HCT116 (cell line): ENCODE data around the gene BTBD10. TPM values are rescaled to one million over a fixed set of nuclear protein-coding genes. Genes with fewer than 3 reads are reported as not detected.

Experiments used
- ATAC-seq: fragments of 200-7000 bp; cut with Tn5 transposase; 2 replicates; pipeline ENCODE4 v1.9.1; 2020; ENCODE audit warnings: mild to moderate bottlenecking, moderate library complexity
- BruUV-seq: library from RNA; stranded (reverse); fragments of 400-500 nt; replicated peaks from 2 replicates; lab custom pipeline; 2021; lab: Mats Ljungman, UMichigan
- CTCF ChIA-PET: fragments of 300-600 bp; sonication (Branson Sonifier 250); formaldehyde crosslinking; loops from one replicate; lab custom pipeline; 2021; ENCODE audit warnings: antibody characterized with exemption; lab: Charles Lee
- POLR2A ChIA-PET: fragments of 300-600, 350-600 bp; sonication (Branson Sonifier 250); formaldehyde crosslinking; loops from one replicate; lab custom pipeline; 2021; ENCODE audit warnings: antibody characterized with exemption; lab: Charles Lee
- RAD21 ChIA-PET, 2 experiments: fragments of 300-600 bp; sonication (Branson Sonifier 250); formaldehyde crosslinking; loops; one replicate each; lab custom pipeline; 2023; ENCODE audit warnings: low total read pairs in 2 of 2; ENCODE audit not compliant: uncharacterized antibody in 2 of 2, unreplicated experiment in 2 of 2, low non-redundant PET in 1 of 2; lab: Charles Lee
- DNase-seq: peaks from one replicate; pipeline ENCODE4 v3.0.0-alpha.2; 2010; ENCODE audit warnings: low read depth, low spot score
- H2AFZ ChIP-seq: fragments of 200-600 bp; shearing (Covaris generic), sonication (generic); 2 replicates; pipeline ENCODE4 v1.6.1; 2017; ENCODE audit warnings: low read depth, mixed run types, mixed read lengths, antibody characterized with exemption, low read length; ENCODE audit not compliant: poor library complexity, severe bottlenecking
- H3K27ac ChIP-seq: 2 replicates; pipeline ENCODE4 v1.5.1; 2012; ENCODE audit warnings: low read depth, low read length
- H3K27me3 ChIP-seq: fragments of 200-600 bp; sonication (generic); 2 replicates; pipeline ENCODE4 v1.6.1; 2016; ENCODE audit warnings: mixed run types, low read length, mixed read lengths; ENCODE audit not compliant: insufficient read depth
- H3K36me3 ChIP-seq, 2 experiments: fragments of 200-500 bp in 1 of 2; fragments of 200-600 bp in 1 of 2; sonication (Bioruptor generic) in 1 of 2; sonication (generic) in 1 of 2; 2 replicates each; pipeline versions ENCODE4 v1.5.1 to v1.6.1; 2014 to 2016; ENCODE audit warnings: low read length in 2 of 2, inconsistent platforms in 1 of 2, mixed read lengths in 1 of 2, mixed run types in 1 of 2; ENCODE audit not compliant: insufficient read depth in 2 of 2, control insufficient read depth in 1 of 2
- H3K4me1 ChIP-seq, 2 experiments: fragments of 200-600 bp in 1 of 2; sonication (generic) in 1 of 2; 2 replicates each; pipeline versions ENCODE4 v1.5.1 to v1.6.1; 2012 to 2017; ENCODE audit warnings: low read length in 2 of 2, inconsistent platforms in 1 of 2, mild to moderate bottlenecking in 1 of 2, mixed read lengths in 1 of 2, mixed run types in 1 of 2, moderate library complexity in 1 of 2; ENCODE audit not compliant: insufficient read depth in 2 of 2, control insufficient read depth in 1 of 2
- H3K4me2 ChIP-seq: fragments of 200-600 bp; sonication (generic); 2 replicates; pipeline ENCODE4 v1.6.1; 2017; ENCODE audit warnings: mixed run types, low read length, mixed read lengths
- H3K4me3 ChIP-seq, 2 experiments: fragments of 200-600 bp in 1 of 2; sonication (generic) in 1 of 2; replicated peaks in 1 of 2; 2 replicates each; pipeline ENCODE4 v1.5.1; 2011 to 2016; ENCODE audit warnings: low read length in 2 of 2, control low read depth in 1 of 2, low read depth in 1 of 2, mild to moderate bottlenecking in 1 of 2, mixed read lengths in 1 of 2, mixed run types in 1 of 2
- H3K79me2 ChIP-seq: fragments of 200-600 bp; sonication (generic); 2 replicates; pipeline ENCODE4 v1.6.1; 2017; ENCODE audit warnings: mild to moderate bottlenecking, mixed run types, low read length, moderate library complexity, mixed read lengths; ENCODE audit not compliant: insufficient read depth
- H3K9ac ChIP-seq: fragments of 200-600 bp; sonication (generic); 2 replicates; pipeline ENCODE4 v1.6.1; 2016; ENCODE audit warnings: low read length, mixed read lengths
- H3K9me2 ChIP-seq: fragments of 200-600 bp; sonication (generic), shearing (Covaris generic); 2 replicates; pipeline ENCODE4 v1.6.1; 2017; ENCODE audit warnings: mixed run types, mild to moderate bottlenecking, moderate library complexity; ENCODE audit not compliant: insufficient read depth
- H3K9me3 ChIP-seq, 2 experiments: fragments of 200-500 bp in 1 of 2; fragments of 200-600 bp in 1 of 2; sonication (Bioruptor generic) in 1 of 2; sonication (generic) in 1 of 2; 2 replicates each; pipeline ENCODE4 v1.6.1; 2014 to 2017; ENCODE audit warnings: low read length in 2 of 2, mixed read lengths in 2 of 2, inconsistent platforms in 1 of 2, low read depth in 1 of 2, mild to moderate bottlenecking in 1 of 2, mixed run types in 1 of 2, moderate library complexity in 1 of 2; ENCODE audit not compliant: control insufficient read depth in 1 of 2, insufficient read depth in 1 of 2
- H4K20me1 ChIP-seq: fragments of 200-600 bp; sonication (generic), shearing (Covaris generic); 2 replicates; pipeline ENCODE4 v1.6.1; 2017; ENCODE audit warnings: mixed run types, mild to moderate bottlenecking, moderate library complexity; ENCODE audit not compliant: insufficient read depth
- CBX3 ChIP-seq: IDR thresholded peaks from 2 replicates; pipeline ENCODE4 v1.6.1; 2012; ENCODE audit warnings: low read depth
- EGR1 ChIP-seq: IDR thresholded peaks from 2 replicates; pipeline ENCODE4 v1.6.1; 2012; ENCODE audit warnings: low read depth
- ELF1 ChIP-seq: IDR thresholded peaks from 2 replicates; pipeline ENCODE4 v1.6.1; 2012; ENCODE audit warnings: low read depth, borderline replicate concordance
- EZH2 ChIP-seq: fragments of 200-600 bp; sonication (generic); IDR thresholded peaks from 2 replicates; pipeline ENCODE4 v1.6.1; 2017; ENCODE audit warnings: antibody characterized with exemption, mixed run types
- FOSL1 ChIP-seq: IDR thresholded peaks from 2 replicates; pipeline ENCODE4 v1.6.1; 2012; ENCODE audit warnings: low read depth
- JUND ChIP-seq: IDR thresholded peaks from 2 replicates; pipeline ENCODE4 v1.6.1; 2012
- POLR2AphosphoS5 ChIP-seq: IDR thresholded peaks from 2 replicates; pipeline ENCODE4 v1.6.1; 2011; ENCODE audit warnings: mild to moderate bottlenecking, low read depth, low read length, moderate library complexity
- SIN3A ChIP-seq: IDR thresholded peaks from 2 replicates; pipeline ENCODE4 v1.6.1; 2012; ENCODE audit warnings: low read depth
- SRF ChIP-seq: IDR thresholded peaks from 2 replicates; pipeline ENCODE4 v1.6.1; 2012; ENCODE audit warnings: low read depth
- TCF7L2 ChIP-seq: IDR thresholded peaks from 2 replicates; pipeline ENCODE4 v1.7.0; 2011; ENCODE audit warnings: borderline replicate concordance, inconsistent platforms; ENCODE audit not compliant: insufficient read depth, insufficient read length; ENCODE audit errors: extremely low read depth
- YY1 ChIP-seq: IDR thresholded peaks from 2 replicates; pipeline ENCODE4 v1.6.1; 2011; ENCODE audit warnings: low read length, low read depth, moderate library complexity, mild to moderate bottlenecking; ENCODE audit not compliant: insufficient replicate concordance; ENCODE audit errors: extremely low read depth
- ZNF274 ChIP-seq: fragments of 200-500 bp; sonication (Bioruptor generic); IDR thresholded peaks from 2 replicates; pipeline ENCODE4 v1.6.1; 2014; ENCODE audit warnings: mild to moderate bottlenecking, low read depth, low read length, inconsistent platforms
- intact Hi-C: fragments of 100-400 bp; cut with micrococcal nuclease; formaldehyde crosslinking; loops from 2 replicates; pipeline ENCODE4 v1.10.0; 2022
- total RNA-seq: library from RNA; stranded (reverse); gene quantifications from one replicate; pipeline ENCODE4 v1.2.1, GENCODE V29; 2021; ENCODE audit not compliant: unreplicated experiment
- TF ChIP-seq, protein P1 (sequence below): IDR thresholded peaks from 2 replicates; pipeline ENCODE4 v1.6.1; 2012
- TF ChIP-seq, protein P2 (sequence below): IDR thresholded peaks from 2 replicates; pipeline ENCODE4 v1.6.1; 2012

BTBD10 gene
- total RNA-seq, 1 experiment from 2014 or later, result 17.0 TPM

DNA sequence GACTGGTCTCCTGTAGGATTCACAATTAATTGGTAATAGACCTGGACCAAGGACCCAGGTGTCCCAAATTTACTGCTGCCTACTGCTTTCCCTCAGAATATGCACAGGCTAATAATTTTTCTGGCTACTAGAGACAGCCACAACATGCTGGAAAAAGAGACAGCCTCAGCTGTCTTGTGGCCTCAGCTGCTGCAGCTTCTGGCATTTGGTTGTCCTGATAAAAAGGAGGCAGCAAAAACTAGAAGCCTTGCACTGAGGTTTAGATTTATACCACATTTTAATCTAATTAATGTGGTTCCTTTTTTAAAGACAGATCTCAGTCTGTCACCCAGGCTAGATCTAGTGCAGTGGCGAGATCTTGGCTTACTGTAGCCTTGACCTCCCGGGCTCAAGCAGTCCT is 89.8 kb downstream of the BTBD10 start:
- H3K9ac ChIP-seq, result no peak overlapping the region
- no peaks in the 10 kb centered on the region for H3K9me2 ChIP-seq
- intact Hi-C loops, result no loop called here
- no peak for TF ChIP-seq EZH2
- TF ChIP-seq YY1, result no peak
- no peak for TF ChIP-seq ELF1
- no peak for TF ChIP-seq EGR1
- no peak for TF ChIP-seq TCF7L2
- TF ChIP-seq, protein P1, sequence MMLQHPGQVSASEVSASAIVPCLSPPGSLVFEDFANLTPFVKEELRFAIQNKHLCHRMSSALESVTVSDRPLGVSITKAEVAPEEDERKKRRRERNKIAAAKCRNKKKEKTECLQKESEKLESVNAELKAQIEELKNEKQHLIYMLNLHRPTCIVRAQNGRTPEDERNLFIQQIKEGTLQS, result no peak
- TF ChIP-seq ZNF274, result no peak
- TF ChIP-seq POLR2AphosphoS5, result no peak
- TF ChIP-seq, protein P2, sequence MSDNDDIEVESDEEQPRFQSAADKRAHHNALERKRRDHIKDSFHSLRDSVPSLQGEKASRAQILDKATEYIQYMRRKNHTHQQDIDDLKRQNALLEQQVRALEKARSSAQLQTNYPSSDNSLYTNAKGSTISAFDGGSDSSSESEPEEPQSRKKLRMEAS, result no peak
- no peak for TF ChIP-seq JUND
- TF ChIP-seq CBX3, result no peak
- TF ChIP-seq SRF, result no peak
- TF ChIP-seq SIN3A, result no peak
- no peak for TF ChIP-seq FOSL1
- no peaks in the 10 kb centered on the region for H3K4me1 ChIP-seq
- POLR2A ChIA-PET, result no interaction called here
- H2AFZ ChIP-seq, result no peak overlapping the region
- CTCF ChIA-PET, result interaction anchor here (0.9 to 1.2 kb wide), 2 partner anchors 12 to 19 kb away, joined by 3 to 5 read pairs; no protein-coding TSS in a partner anchor
- no peak overlapping the region for H3K4me2 ChIP-seq
- no peaks in the 10 kb centered on the region for H4K20me1 ChIP-seq
- no peak overlapping the region for H3K4me3 ChIP-seq
- H3K27me3 ChIP-seq, result no peaks in the 10 kb centered on the region
- RAD21 ChIA-PET, result no interaction called here
- H3K27ac ChIP-seq, result no peak overlapping the region
- no peaks in the 10 kb centered on the region for H3K79me2 ChIP-seq
- BruUV-seq, result no TSS peak
- peaks cover 4 to 7% of the 10 kb centered on the region in 2 experiments; a peak in 2 of 4 replicates for H3K36me3 ChIP-seq
- DNase-seq (no peak), ATAC-seq (no peak)
- H3K9me3 ChIP-seq, result no peaks in the 10 kb centered on the region
